ENCODE data around the gene ATOX1. TPM values are rescaled to one million over a fixed set of nuclear protein-coding genes. Genes with fewer than 3 reads are reported as not detected.

Gene ATOX1
- total RNA-seq (32.0 and 37.3 TPM in 2 replicates), polyA plus RNA-seq (33.4 and 43.6 TPM in 2 replicates), polyA minus RNA-seq (24.5 and 25.5 TPM in 2 replicates)
- 24.7 TPM for total RNA-seq (2013)

GRCh38 chr5:151758430-151759241 lies at the start of gene ATOX1:
Gene ATOX1, minus strand, starts transcription at chr5:151758631. Its CDS starts 80 bp downstream, at chr5:151758551.
- CTCF ChIA-PET: interaction anchor here (2.5 to 3.3 kb wide), 3 partner anchors 18 to 106 kb away, joined by 8 to 13 read pairs (median 9); no protein-coding TSS in a partner anchor
- WGBS (ENCODE audit: insufficient coverage): 6% methylated on average over 58 of the region's 61 CpGs
- Histone ChIP-seq H3K4me2 (replicated peaks; ENCODE audit: low read depth, low read length, poor library complexity, severe bottlenecking) (peak within 1 kb of the TSS; percentile 87), H3K27me3 (replicated peaks in 1 of 4; ENCODE audit: control extremely low read depth in 1 of 4, control insufficient read depth in 3 of 4, insufficient read depth in 4 of 4, low read length in 3 of 4) (no peaks in the 10 kb centered on the region), H3K36me3 (replicated peaks in 1 of 2; ENCODE audit: control extremely low read depth in 1 of 2, control insufficient read depth in 1 of 2, extremely low read depth in 1 of 2, insufficient read depth in 2 of 2, low read length in 1 of 2) (peaks cover 0 to 2% of the 10 kb centered on the region in 2 experiments), H3K27ac (ENCODE audit: low read length in 2 of 2) (peak within 1 kb of the TSS; percentile 52 to 75), H2AFZ (ENCODE audit: insufficient read depth, low read depth, low read length, poor library complexity, severe bottlenecking) (peak within 1 kb of the TSS; percentile 97), H3K9me3 (ENCODE audit: control extremely low read depth in 1 of 3, control insufficient read depth in 2 of 3, insufficient read depth in 1 of 3, low read length in 2 of 3) (no peaks in the 10 kb centered on the region), H3K79me2 (ENCODE audit: control insufficient read depth, insufficient read depth, low read length) (peaks cover 56% of the 10 kb centered on the region), H4K20me1 (ENCODE audit: control insufficient read depth, insufficient read depth, low read length, poor library complexity, severe bottlenecking) (no peaks in the 10 kb centered on the region), H3K4me1 (ENCODE audit: control insufficient read depth in 2 of 2, insufficient read depth in 2 of 2, low read length in 2 of 2) (peaks cover 22 to 29% of the 10 kb centered on the region in 2 donors), H3K4me3 (ENCODE audit: control extremely low read depth in 1 of 5, extremely low read depth in 1 of 5, insufficient read depth in 1 of 5, low read depth in 2 of 5, low read length in 4 of 5) (peak within 1 kb of the TSS; percentile 62 to 94 (median 81)), H3K9ac (ENCODE audit: low read length) (peak within 1 kb of the TSS; percentile 79)
- Mint-ChIP-seq H3K4me1 (peaks cover 36% of the 10 kb centered on the region), H3K27ac (peak within 1 kb of the TSS; percentile 74), H3K9me3 (ENCODE audit: insufficient read depth) (no peaks in the 10 kb centered on the region), H3K27me3 (no peaks in the 10 kb centered on the region), H3K4me3 (peak within 1 kb of the TSS; percentile 82)
- DNase-seq (peak; percentile 92), ATAC-seq (ENCODE audit: low read depth) (peak; percentile 100)
- TF ChIP-seq EZH2 (IDR thresholded peaks at IDR 0.05; ENCODE audit: borderline replicate concordance, insufficient read depth, low read depth, low read length, poor library complexity, severe bottlenecking): no peak
- no peak for TF ChIP-seq CTCF (IDR thresholded peaks at IDR 0.05)
- intact Hi-C loops (cut with micrococcal nuclease): loop anchor here (1.0 to 5.0 kb wide), 3 partner anchors 13 to 1801 kb away; partner anchors contain the start of genes G3BP1 and SLC36A1
- POLR2A ChIA-PET: interaction anchor here (0.6 to 4.6 kb wide), 4 partner anchors 9 to 933 kb away, joined by 3 to 40 read pairs (median 5); partner anchors contain the start of gene G3BP1

All from B cell (primary cell).